Effector memory CD8-positive, alpha-beta T cell (primary cell): ENCODE data around the gene NBEAL1.
"Not testable (repeated sequence)": the region's sequence is repeated elsewhere in the genome, so short reads cannot be mapped to it uniquely, and the experiment has no call there.

Experiments
- ATAC-seq: fragments of 150-1000 bp; cut with Tn5 transposase; replicated peaks from 2 replicates; pipeline ENCODE4 v1.10.0; 2021; ENCODE audit warnings: mild to moderate bottlenecking, moderate library complexity
- DNase-seq, 3 experiments: peaks; one replicate each; pipeline ENCODE4 v3.0.0; 2021
- H3K27ac Mint-ChIP-seq, 2 donors: one replicate each; pipeline ENCODE4 v1.8.0; 2022; ENCODE audit warnings: mild to moderate bottlenecking in 2 of 2, mixed read lengths in 2 of 2, moderate library complexity in 2 of 2
- H3K27me3 Mint-ChIP-seq, 2 donors: one replicate each; pipeline ENCODE4 v1.8.0; 2022; ENCODE audit warnings: mixed read lengths in 2 of 2
- H3K36me3 Mint-ChIP-seq: one replicate; pipeline ENCODE4 v1.8.0; 2022; ENCODE audit warnings: mild to moderate bottlenecking, moderate library complexity, mixed read lengths; ENCODE audit not compliant: insufficient read depth
- H3K4me1 Mint-ChIP-seq, 2 donors: one replicate each; pipeline ENCODE4 v1.8.0; 2022; ENCODE audit warnings: low read depth in 2 of 2, mixed read lengths in 2 of 2
- H3K4me3 Mint-ChIP-seq, 2 donors: one replicate each; pipeline ENCODE4 v1.8.0; 2022; ENCODE audit warnings: mild to moderate bottlenecking in 2 of 2, mixed read lengths in 2 of 2, moderate library complexity in 2 of 2
- H3K9me3 Mint-ChIP-seq, 2 donors: one replicate each; pipeline ENCODE4 v1.8.0; 2022; ENCODE audit warnings: mixed read lengths in 2 of 2

Gene NBEAL1

DNA sequence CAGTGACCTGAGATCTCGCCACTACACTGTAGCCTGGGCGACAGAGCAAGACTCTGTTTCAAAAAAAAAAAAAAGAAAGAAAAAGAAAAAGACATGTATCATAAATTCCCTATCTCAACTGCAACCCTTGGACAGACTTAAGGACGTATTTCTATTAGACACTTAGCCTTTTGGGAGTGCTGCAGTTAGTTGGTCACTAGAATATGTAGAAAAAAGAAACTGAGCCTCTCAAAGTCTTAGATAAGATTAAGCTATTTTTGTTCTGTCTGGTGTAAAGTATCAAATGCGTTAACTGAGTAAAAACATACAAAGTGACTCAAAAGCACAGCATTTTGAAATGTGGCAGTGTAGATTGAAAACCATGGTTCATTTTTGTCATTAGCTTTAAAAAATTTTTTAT lies 7.3 kb downstream of the NBEAL1 start:
- H3K9me3 Mint-ChIP-seq: no peaks in the 10 kb centered on the region

DNA sequence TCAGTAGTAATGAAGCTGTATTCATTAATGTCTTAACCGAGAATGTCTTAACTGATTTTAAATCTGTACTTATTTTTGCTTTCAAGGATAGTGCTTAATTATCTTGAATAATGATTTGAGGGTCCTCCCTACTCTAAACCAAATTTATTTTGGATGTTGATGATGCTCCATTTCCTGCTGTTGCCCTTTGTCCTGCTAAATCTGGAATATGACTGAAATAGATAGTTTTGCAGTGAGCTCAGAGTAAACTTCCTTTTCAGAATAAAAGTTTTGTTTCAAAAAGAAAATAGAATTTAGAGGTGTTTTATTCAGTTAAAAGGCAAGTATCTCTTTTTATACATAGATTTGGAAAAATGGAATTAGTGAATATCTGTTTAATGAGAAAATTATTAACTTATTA lies 8.1 kb downstream of the NBEAL1 start:
- H3K27ac Mint-ChIP-seq: no peak overlapping the region
- no peaks in the 10 kb centered on the region for H3K36me3 Mint-ChIP-seq
- H3K4me3 Mint-ChIP-seq: no peak overlapping the region
- peaks cover 15 to 24% of the 10 kb centered on the region in 2 donors for H3K4me1 Mint-ChIP-seq
- H3K9me3 Mint-ChIP-seq: no peaks in the 10 kb centered on the region
- no peak for DNase-seq
- H3K27me3 Mint-ChIP-seq: no peaks in the 10 kb centered on the region
- no peak for ATAC-seq

More for the DNA sequence above, 7.3 kb downstream of the NBEAL1 start:
- DNase-seq (no peak), ATAC-seq (no peak)
- Mint-ChIP-seq H3K4me1 (peaks cover 15 to 24% of the 10 kb centered on the region in 2 donors), H3K27ac (no peak overlapping the region), H3K27me3 (no peaks in the 10 kb centered on the region), H3K36me3 (no peaks in the 10 kb centered on the region), H3K4me3 (no peak overlapping the region)

DNA sequence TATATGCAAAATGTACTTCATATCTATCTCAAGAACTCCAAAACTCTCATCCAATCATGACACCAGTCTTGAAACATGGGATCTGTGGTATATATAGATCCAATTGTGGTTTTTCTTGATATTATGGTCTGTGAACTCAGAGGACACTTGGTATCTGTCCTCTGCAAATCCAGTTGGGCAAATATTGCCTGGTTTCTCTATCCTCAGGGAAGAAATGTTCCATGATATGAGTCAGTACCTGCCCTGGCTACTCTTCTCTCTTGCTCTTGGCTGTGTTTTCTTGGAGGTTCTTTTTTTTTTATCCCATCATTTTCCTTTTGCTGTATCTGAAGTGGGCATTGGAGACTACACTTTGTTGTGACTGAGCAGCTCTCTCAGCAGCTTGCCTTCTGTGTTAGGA lies 10.9 kb downstream of the NBEAL1 start:
- H3K27ac Mint-ChIP-seq: peak overlapping the region in 1 of 2 donors; percentile 68

DNA sequence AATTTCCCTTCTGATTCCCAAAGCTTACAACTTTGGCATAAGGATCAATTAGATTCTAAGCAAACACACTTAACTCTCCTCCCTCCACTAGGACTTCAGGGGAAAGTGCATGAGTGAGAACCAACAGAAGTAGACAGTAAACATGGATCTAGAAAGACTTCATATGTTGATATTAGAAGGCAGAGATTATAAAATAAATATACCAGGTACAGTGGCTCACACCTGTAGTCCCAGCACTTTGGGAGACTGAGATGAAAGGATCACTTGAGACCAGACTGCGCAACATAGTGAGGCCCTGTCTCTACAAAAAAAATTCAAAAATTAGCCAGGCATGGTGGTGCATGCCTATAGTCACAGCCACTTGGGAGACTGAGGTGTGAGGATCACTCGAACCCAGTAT lies 15.9 kb downstream of the NBEAL1 start:
- no peak for ATAC-seq
- no peak overlapping the region for H3K4me3 Mint-ChIP-seq
- H3K4me1 Mint-ChIP-seq: peaks cover 0 to 9% of the 10 kb centered on the region in 2 donors
- H3K36me3 Mint-ChIP-seq: peaks cover 8% of the 10 kb centered on the region
- no peaks in the 10 kb centered on the region for H3K9me3 Mint-ChIP-seq
- H3K27ac Mint-ChIP-seq: peak overlapping the region in 1 of 2 donors; percentile 53
- H3K27me3 Mint-ChIP-seq: no peaks in the 10 kb centered on the region
- DNase-seq: no peak

More for the DNA sequence above, 10.9 kb downstream of the NBEAL1 start:
- Mint-ChIP-seq H3K9me3 (no peaks in the 10 kb centered on the region), H3K4me3 (no peak overlapping the region), H3K4me1 (peaks cover 0 to 11% of the 10 kb centered on the region in 2 donors), H3K27me3 (no peaks in the 10 kb centered on the region), H3K36me3 (peaks cover 8% of the 10 kb centered on the region)
- DNase-seq (no peak), ATAC-seq (no peak)

DNA sequence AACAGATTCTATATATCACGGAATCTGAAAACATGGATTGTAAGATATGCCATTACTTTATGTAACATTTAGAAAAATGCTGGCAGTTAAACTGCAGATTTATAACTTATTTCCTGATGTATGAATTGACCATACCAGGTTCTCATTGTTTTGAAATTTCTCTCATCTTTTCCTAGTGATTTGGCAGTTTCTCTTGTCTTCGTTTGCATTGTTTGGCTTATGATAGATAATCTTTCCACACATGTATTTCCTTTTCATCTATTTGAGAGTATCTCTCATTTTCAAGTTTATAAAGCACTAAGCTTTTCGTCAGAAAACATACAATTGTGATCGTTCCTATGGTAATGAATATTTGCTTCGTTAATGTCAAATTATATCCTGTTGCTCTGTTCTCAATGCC lies 16.3 kb downstream of the NBEAL1 start:
- Mint-ChIP-seq H3K4me3 (no peak overlapping the region), H3K9me3 (no peaks in the 10 kb centered on the region), H3K4me1 (peaks cover 0 to 6% of the 10 kb centered on the region in 2 donors), H3K36me3 (peaks cover 8% of the 10 kb centered on the region), H3K27ac (no peak overlapping the region), H3K27me3 (no peaks in the 10 kb centered on the region)
- ATAC-seq (no peak), DNase-seq (no peak)

DNA sequence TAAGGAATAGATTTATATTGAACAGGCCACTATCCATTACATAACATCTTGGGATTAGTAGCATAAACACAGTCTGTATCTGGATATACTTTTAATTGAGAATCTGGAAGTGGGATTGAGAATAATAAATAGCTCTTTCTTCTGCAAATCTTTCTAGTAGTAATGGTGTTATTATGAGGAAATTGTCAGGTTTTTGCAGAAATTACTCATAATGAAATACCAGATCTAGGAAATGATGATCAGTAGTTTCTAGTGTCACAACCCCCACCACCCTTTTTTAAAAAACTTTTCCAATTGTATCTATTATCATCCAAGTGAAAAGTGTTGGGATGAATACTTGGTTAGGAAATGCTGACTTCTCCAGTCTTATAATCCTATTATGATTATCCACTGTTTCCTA lies 18.7 kb downstream of the NBEAL1 start:
- peaks cover 8% of the 10 kb centered on the region for H3K36me3 Mint-ChIP-seq
- H3K27ac Mint-ChIP-seq: no peak overlapping the region
- peaks cover 0 to 6% of the 10 kb centered on the region in 2 donors for H3K4me1 Mint-ChIP-seq
- DNase-seq: no peak
- H3K27me3 Mint-ChIP-seq: no peaks in the 10 kb centered on the region
- no peaks in the 10 kb centered on the region for H3K9me3 Mint-ChIP-seq
- no peak overlapping the region for H3K4me3 Mint-ChIP-seq
- ATAC-seq: no peak

DNA sequence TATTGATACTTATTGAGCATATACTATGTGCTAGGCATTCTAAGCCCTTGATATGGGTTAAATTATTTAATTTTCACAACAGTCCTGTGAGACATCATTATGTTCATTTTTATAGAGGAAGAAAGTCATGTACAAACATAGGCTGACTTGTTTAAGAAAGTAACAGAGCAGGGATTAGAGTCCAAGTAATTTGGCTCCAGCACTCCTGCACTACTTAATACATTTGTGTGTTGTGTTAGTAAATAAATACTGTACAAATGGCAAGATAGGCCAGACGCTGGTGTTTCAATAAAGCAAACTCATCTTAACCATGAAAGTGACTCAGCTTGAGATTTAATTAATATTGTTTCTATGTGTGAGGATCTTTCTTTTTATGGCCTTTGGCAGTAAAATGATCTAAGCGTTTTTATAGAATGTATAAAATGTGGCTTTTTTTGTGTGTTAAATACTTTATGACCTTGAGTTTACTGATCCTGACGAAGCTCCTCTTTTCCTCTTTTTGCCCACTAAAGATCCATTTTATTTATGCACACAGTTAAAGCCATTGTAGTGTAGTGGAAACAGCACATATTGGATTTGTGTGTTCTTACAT lies 21.3 kb downstream of the NBEAL1 start:
- Mint-ChIP-seq H3K4me1 (peaks cover 0 to 3% of the 10 kb centered on the region in 2 donors), H3K27ac (no peak overlapping the region), H3K36me3 (no peaks in the 10 kb centered on the region), H3K4me3 (no peak overlapping the region), H3K9me3 (no peaks in the 10 kb centered on the region), H3K27me3 (no peaks in the 10 kb centered on the region)
- DNase-seq: no peak
- no peak for ATAC-seq

DNA sequence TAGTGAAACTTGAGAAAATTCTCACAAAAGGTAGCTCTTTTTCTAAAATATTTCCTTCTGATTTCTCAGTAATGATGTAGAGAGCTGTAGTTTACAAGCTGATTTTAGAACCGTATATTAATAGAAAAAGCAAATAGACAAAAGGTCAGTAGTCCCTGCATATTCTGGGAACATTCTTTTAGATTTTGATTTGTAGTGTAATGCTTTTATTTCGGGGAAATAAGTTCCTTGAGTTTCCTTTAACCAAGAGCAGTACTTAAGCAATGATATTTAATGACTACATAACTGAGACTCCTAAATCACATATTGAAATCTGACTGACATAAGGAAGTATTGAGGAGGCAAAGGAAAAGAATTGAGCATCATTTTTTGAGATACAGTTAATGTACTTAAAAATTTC lies 22.4 kb downstream of the NBEAL1 start:
- Mint-ChIP-seq H3K4me1 (peaks cover 0 to 3% of the 10 kb centered on the region in 2 donors), H3K27ac (no peak overlapping the region), H3K4me3 (no peak overlapping the region), H3K27me3 (no peaks in the 10 kb centered on the region), H3K36me3 (no peaks in the 10 kb centered on the region), H3K9me3 (no peaks in the 10 kb centered on the region)
- DNase-seq (no peak), ATAC-seq (no peak)

DNA sequence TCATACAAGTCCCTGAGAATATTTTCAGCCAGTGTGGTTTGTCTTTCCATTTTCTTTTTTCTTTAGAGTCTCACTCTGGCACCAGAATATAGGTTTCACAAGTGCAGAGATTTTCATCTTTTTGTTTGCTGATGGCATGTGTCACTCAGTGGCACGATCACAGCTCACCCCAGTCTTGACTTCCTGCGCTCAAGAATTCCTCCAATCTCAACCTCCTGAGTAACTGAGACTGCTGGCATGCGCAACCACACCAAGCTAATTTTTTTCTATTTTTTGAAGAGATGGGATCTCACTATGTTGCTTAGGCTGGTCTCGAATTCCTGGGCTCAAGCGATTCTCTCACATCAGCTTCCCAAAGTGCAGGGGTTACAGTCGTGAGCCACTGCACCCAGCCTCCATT lies 23.9 kb downstream of the NBEAL1 start:
- Mint-ChIP-seq H3K9me3 (no peaks in the 10 kb centered on the region), H3K27me3 (no peaks in the 10 kb centered on the region), H3K4me1 (peaks cover 0 to 3% of the 10 kb centered on the region in 2 donors), H3K36me3 (no peaks in the 10 kb centered on the region), H3K27ac (peak overlapping the region in 1 of 2 donors; percentile 59), H3K4me3 (no peak overlapping the region)
- ATAC-seq (no peak), DNase-seq (no peak)

DNA sequence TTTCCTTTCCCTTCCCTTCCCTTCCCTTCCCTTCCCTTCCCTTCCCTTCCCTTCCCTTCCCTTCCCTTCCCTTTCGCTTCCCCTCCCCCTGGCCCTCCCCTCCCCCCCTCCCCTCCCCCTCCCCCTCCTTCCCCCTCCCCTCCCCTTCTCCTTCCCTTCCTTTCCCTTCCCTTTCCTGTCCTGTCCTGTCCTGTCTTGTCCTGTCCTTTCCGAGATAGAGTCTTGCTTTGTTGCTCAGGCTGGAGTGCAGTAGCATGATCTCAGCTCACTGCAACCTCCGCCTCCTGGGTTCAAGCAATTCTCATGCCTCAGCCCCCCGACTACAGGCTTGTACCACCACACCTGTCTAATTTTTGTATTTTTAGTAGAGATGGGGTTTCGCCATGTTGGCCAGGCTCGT lies 24.5 kb downstream of the NBEAL1 start:
- not testable (repeated sequence) for H3K27ac Mint-ChIP-seq, H3K4me3 Mint-ChIP-seq, H3K4me1 Mint-ChIP-seq, ATAC-seq, H3K9me3 Mint-ChIP-seq, DNase-seq, H3K27me3 Mint-ChIP-seq, H3K36me3 Mint-ChIP-seq

DNA sequence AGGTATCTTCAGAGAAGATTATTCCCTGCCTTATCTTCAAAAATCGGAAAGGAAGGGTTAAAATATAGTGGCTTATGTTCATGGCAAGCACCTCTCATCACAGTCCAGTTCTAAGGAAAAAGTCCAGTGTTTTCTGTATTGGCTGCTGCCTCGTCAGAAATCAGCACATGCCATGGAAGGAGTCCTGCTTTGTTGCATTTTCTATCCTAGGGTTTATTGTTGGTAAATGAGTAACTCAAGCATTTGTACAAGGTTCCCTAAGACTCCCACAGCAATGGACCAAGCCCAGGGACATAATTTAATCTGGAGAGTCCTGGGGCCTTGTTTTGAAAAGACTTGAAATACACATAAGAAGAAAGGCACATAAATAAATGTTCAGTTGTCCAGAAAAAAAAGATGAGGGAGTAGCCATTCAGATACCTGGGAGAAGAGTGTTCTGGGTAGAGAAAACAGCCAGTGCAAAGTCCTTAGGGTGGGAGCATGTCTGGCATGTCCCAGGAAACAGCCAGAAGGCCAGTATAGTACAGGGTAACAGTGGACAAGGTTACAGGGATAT lies 26.4 kb downstream of the NBEAL1 start:
- Mint-ChIP-seq H3K4me1 (no peaks in the 10 kb centered on the region), H3K27me3 (no peaks in the 10 kb centered on the region), H3K36me3 (no peaks in the 10 kb centered on the region), H3K9me3 (no peaks in the 10 kb centered on the region), H3K4me3 (no peak overlapping the region), H3K27ac (no peak overlapping the region)
- ATAC-seq: no peak
- DNase-seq: no peak

DNA sequence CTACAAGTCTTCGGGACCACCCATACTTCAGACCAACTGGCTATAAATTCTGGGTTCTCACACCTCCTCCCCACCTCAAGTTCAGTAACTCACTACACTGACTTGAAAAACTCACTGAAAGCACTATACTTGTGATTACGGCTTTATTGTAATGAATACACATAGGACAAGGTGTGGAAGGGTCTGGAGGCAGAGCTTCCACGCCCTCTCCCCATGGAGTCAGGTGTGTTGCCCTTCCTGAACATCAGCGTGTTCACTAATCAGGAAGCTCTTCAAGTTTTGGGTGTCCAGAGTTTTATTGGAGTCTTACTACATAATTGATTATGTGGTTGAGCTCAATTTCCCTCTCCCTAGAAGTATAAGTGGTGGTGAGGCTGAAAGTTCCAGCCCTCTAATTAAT lies 27.5 kb downstream of the NBEAL1 start:
- Mint-ChIP-seq H3K9me3 (no peaks in the 10 kb centered on the region), H3K27ac (no peak overlapping the region), H3K36me3 (no peaks in the 10 kb centered on the region), H3K27me3 (no peaks in the 10 kb centered on the region), H3K4me1 (no peaks in the 10 kb centered on the region), H3K4me3 (no peak overlapping the region)
- DNase-seq (no peak), ATAC-seq (no peak)

DNA sequence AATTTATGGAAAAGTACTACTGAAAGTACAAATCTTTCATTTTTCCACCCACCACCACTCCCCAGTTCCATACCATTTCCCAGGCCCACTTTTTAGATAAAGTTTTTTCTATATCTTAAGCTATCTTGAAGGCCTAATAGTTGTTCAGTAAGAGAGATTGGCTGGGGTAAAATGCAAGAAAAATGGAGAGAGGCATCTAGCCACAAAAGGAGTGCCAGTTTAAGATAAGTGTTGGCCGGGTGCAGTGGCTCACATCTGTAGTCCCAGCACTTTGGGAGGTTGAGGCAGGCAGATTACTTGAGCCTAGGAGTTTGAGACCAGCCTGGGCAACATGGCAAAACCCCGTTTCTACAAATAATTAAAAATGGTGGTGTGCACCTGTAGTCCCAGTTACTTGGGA lies 28.6 kb downstream of the NBEAL1 start:
- Mint-ChIP-seq H3K4me1 (no peaks in the 10 kb centered on the region), H3K36me3 (no peaks in the 10 kb centered on the region), H3K4me3 (no peak overlapping the region), H3K27ac (no peak overlapping the region), H3K9me3 (no peaks in the 10 kb centered on the region), H3K27me3 (no peaks in the 10 kb centered on the region)
- no peak for ATAC-seq
- DNase-seq: no peak

DNA sequence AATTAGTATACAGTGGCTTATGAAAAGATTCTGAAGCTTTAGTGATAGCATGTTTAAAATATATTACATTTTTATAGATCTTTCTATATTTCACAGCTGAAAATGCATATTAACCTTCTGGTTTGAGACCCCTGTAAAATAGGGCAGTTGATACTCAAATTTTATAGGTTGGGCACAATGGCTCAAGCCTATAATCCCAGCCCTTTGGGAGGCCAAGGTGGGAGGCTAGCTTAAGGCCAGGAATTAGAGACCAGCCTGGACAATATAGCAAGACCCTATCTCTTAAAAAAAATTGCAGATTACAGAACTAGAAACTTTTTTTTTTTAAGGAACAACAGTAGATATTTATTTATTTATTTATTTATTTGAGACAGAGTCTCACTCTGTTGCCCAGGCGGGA lies 31.2 kb downstream of the NBEAL1 start:
- Mint-ChIP-seq H3K27me3 (no peaks in the 10 kb centered on the region), H3K4me1 (no peaks in the 10 kb centered on the region), H3K36me3 (peaks cover 4% of the 10 kb centered on the region), H3K27ac (no peak overlapping the region), H3K9me3 (no peaks in the 10 kb centered on the region), H3K4me3 (no peak overlapping the region)
- no peak for DNase-seq
- no peak for ATAC-seq
